K562 (cell line): Measurements from ENCODE around the gene FSTL1. TPM values are rescaled to one million over a fixed set of nuclear protein-coding genes. Genes with fewer than 3 reads are reported as not detected.

ENCODE experiments used
- ATAC-seq: fragments of 200-7000 bp; cut with Tn5 transposase; 3 replicates; pipeline ENCODE4 v1.9.1; 2020; ENCODE audit warnings: moderate library complexity
- BruUV-seq: library from RNA; stranded (reverse); fragments of 400-500 nt; replicated peaks from 2 replicates; lab custom pipeline; 2021; lab: Mats Ljungman, UMichigan
- CTCF ChIA-PET: fragments of 300-600 bp; formaldehyde crosslinking; extraction: SDS; loops from one replicate; lab custom pipeline; 2021; ENCODE audit warnings: low intra/inter-chr PET ratio; lab: Yijun Ruan, JAX
- POLR2A ChIA-PET: fragments of 300-600, 350-650 bp; sonication (Branson Sonifier 250); formaldehyde crosslinking; extraction: SDS; loops from one replicate; lab custom pipeline; 2021; ENCODE audit warnings: antibody characterized with exemption, inconsistent platforms; lab: Yijun Ruan, JAX
- DNase-seq, 4 experiments: peaks; one replicate each; pipeline versions ENCODE4 v3.0.0 to v3.0.0-alpha.2; 2011 to 2018; ENCODE audit warnings: low spot score in 3 of 4, mixed read lengths in 3 of 4; ENCODE audit errors: extremely low read depth in 1 of 4
- FAIRE-seq: peaks from 2 replicates; lab custom pipeline; 2011; peaks lifted over from hg19 to GRCh38; lab: Jason Lieb, UNC
- H2AFZ ChIP-seq: 2 replicates; pipeline ENCODE4 v1.6.0; 2011; ENCODE audit warnings: low read depth, low read length, control low read depth, inconsistent platforms
- H3K27ac ChIP-seq: fragments of 200-600 bp; 3 replicates; pipeline ENCODE4 v1.8.0; 2011; ENCODE audit warnings: low read depth, mild to moderate bottlenecking, control low read depth, inconsistent platforms, low read length, moderate library complexity, mixed read lengths; ENCODE audit errors: extremely low read depth
- H3K27me3 ChIP-seq, 2 experiments: fragments of 300-600 bp in 1 of 2; 2 replicates in 1 of 2; 3 replicates in 1 of 2; pipeline versions ENCODE4 v1.6.0 to v1.8.0; 2011; ENCODE audit warnings: inconsistent platforms in 2 of 2, low read length in 2 of 2, mild to moderate bottlenecking in 1 of 2, mixed read lengths in 1 of 2, moderate library complexity in 1 of 2; ENCODE audit not compliant: control insufficient read depth in 2 of 2, insufficient read depth in 2 of 2
- H3K36me3 ChIP-seq: fragments of 300-600 bp; 3 replicates; pipeline ENCODE4 v1.8.0; 2011; ENCODE audit warnings: mild to moderate bottlenecking, low read length, inconsistent platforms; ENCODE audit not compliant: control insufficient read depth, insufficient read depth
- H3K4me1 ChIP-seq, 2 experiments: fragments of 200-600 bp in 1 of 2; replicated peaks in 1 of 2; 2 replicates in 1 of 2; 3 replicates in 1 of 2; pipeline versions ENCODE4 v1.5.1 to v1.8.0; 2011; ENCODE audit warnings: inconsistent platforms in 2 of 2, low read length in 2 of 2, mild to moderate bottlenecking in 1 of 2, mixed read lengths in 1 of 2, moderate library complexity in 1 of 2; ENCODE audit not compliant: control insufficient read depth in 2 of 2, insufficient read depth in 2 of 2
- H3K4me2 ChIP-seq: 2 replicates; pipeline ENCODE4 v1.6.1; 2011; ENCODE audit warnings: low read length, control low read depth, inconsistent platforms, mixed read lengths; ENCODE audit not compliant: insufficient read depth
- H3K4me3 ChIP-seq: fragments of 200-600 bp; sonication (generic), shearing (Covaris generic); 2 replicates; pipeline ENCODE4 v1.5.1; 2016; ENCODE audit warnings: control low read depth, inconsistent platforms
- H3K79me2 ChIP-seq: fragments of 200-600 bp; 3 replicates; pipeline ENCODE4 v1.8.0; 2011; ENCODE audit warnings: low read length, inconsistent platforms; ENCODE audit not compliant: control insufficient read depth, insufficient read depth
- H3K9ac ChIP-seq, 2 experiments: 2 replicates each; pipeline versions ENCODE4 v1.6.0 to v1.6.1; 2011; ENCODE audit warnings: low read depth in 2 of 2, low read length in 2 of 2, control low read depth in 1 of 2, inconsistent platforms in 1 of 2, mild to moderate bottlenecking in 1 of 2, mixed read lengths in 1 of 2; ENCODE audit not compliant: insufficient read depth in 1 of 2
- H3K9me1 ChIP-seq: one replicate; pipeline ENCODE4 v1.6.0; 2011; ENCODE audit warnings: inconsistent platforms, mild to moderate bottlenecking, low read length, moderate library complexity; ENCODE audit not compliant: control insufficient read depth, insufficient read depth
- H3K9me3 ChIP-seq: replicated peaks from 2 replicates; pipeline ENCODE4 v1.5.1; 2011; ENCODE audit warnings: low read depth, low read length, inconsistent platforms; ENCODE audit not compliant: control insufficient read depth, insufficient read depth
- H4K20me1 ChIP-seq: replicated peaks from 2 replicates; pipeline ENCODE4 v1.6.1; 2011; ENCODE audit warnings: low read length, inconsistent platforms, mixed read lengths; ENCODE audit not compliant: control insufficient read depth, insufficient read depth
- ILF3 ChIP-seq: fragments of 450-650 bp; IDR thresholded peaks from 2 replicates; pipeline ENCODE4 v1.6.1; 2018; ENCODE audit warnings: antibody characterized with exemption, mild to moderate bottlenecking, moderate library complexity, borderline replicate concordance
- NFXL1 ChIP-seq: fragments of 450-650 bp; formaldehyde crosslinking; IDR thresholded peaks from 2 replicates; pipeline ENCODE4 v1.4.0; 2021; ENCODE audit warnings: mild to moderate bottlenecking
- TOE1 ChIP-seq, 2 experiments: fragments of 450-650 bp in 1 of 2; sonication (generic) in 1 of 2; formaldehyde crosslinking in 1 of 2; IDR thresholded peaks; 2 replicates each; pipeline versions ENCODE4 v1.7.1 to v1.8.0; 2016 to 2022; ENCODE audit warnings: borderline replicate concordance in 2 of 2, mild to moderate bottlenecking in 2 of 2, antibody characterized with exemption in 1 of 2, inconsistent platforms in 1 of 2, low read depth in 1 of 2, missing genetic modification reagents in 1 of 2, moderate library complexity in 1 of 2
- WGBS: fragments of 100-300 bp; shearing (Covaris generic); methylation state at CpG from one replicate; pipeline ENCODE4 v1.1.6; 2016; ENCODE audit warnings: low coverage, mixed read lengths; ENCODE audit not compliant: insufficient coverage; ENCODE audit errors: missing lambda C conversion rate; 5-methylcytosine and 5-hydroxymethylcytosine counted together
- in situ Hi-C: fragments of 300-500 bp; cut with MboI; formaldehyde crosslinking; loops from 4 replicates; pipeline ENCODE4 v1.15.0; 2018; ENCODE audit warnings: inconsistent platforms, mixed read lengths
- intact Hi-C: fragments of 100-400 bp; cut with micrococcal nuclease; formaldehyde crosslinking; loops from 2 replicates; pipeline ENCODE4 v1.14.2; 2022
- polyA plus RNA-seq, 8 experiments: library from polyadenylated mRNA; depleted of rRNA in 4 of 8; stranded (reverse) in 5 of 8; unstranded in 3 of 8; fragments of >200 nt; fragmentation: Nextera tagmentation in 2 of 8; fragmentation: Illumina TruSeq in 1 of 8; extraction: Ambion mirVana in 2 of 8; extraction: Trizol in 1 of 8; gene quantifications; 2 replicates each; pipeline versions ENCODE4 v1.2.1 to v1.2.3, GENCODE V29; 2011 to 2014; ENCODE audit warnings: inconsistent platforms in 1 of 8, missing spikeins in 1 of 8
- total RNA-seq, 7 experiments: library from RNA; depleted of rRNA in 6 of 7; stranded (reverse); fragments of >200 nt in 6 of 7; fragmentation: Illumina TruSeq in 2 of 7; extraction: Trizol in 2 of 7; gene quantifications; 2 replicates each; pipeline versions ENCODE4 v1.2.1 to v1.2.3, GENCODE V29; 2011 to 2021; ENCODE audit warnings: low replicate concordance in 1 of 7
- TF ChIP-seq, protein P1 (sequence below): fragments of 250-450 bp; sonication (Bioruptor Pico); IDR thresholded peaks from 2 replicates; pipeline ENCODE4 v1.5.0; 2021
- TF ChIP-seq, protein P2 (sequence below): IDR thresholded peaks from 2 replicates; pipeline ENCODE4 v1.6.1; 2012; ENCODE audit warnings: low read depth, low read length, improper control_type of control experiment, borderline replicate concordance
- TF ChIP-seq, protein P3 (sequence below): fragments of 250-450 bp; sonication (Bioruptor Pico); IDR thresholded peaks from 2 replicates; pipeline ENCODE4 v1.5.0; 2021; ENCODE audit warnings: mild to moderate bottlenecking, borderline replicate concordance

Gene FSTL1
- total and polyA plus RNA-seq, 9 of the 15 experiments (the other 6 are each of a cell fraction or from before 2014, with no cell fraction given) = 0.01 to 0.58 (median 0.08) TPM; not detected in 2

DNA sequence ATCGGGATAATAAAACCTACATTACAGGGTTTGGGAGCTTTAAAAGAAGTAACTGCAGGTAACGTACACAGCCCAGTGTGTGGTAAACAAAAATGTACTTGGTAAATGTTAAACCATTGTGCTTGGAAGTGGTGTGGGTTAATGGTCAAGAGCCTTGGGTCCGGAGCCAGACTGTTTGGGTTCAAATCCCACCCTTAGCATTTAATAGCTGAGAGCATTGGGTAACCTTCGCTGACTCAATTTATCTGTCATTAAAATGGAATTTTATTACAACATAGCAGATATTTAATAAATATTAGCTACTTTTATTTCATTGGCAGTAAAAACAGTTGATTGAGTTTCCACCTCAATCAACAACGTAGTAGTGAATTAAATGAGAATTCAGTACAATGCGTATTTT, 1.5 kb downstream of the FSTL1 start:
- ChIA-PET POLR2A (no interaction called here), CTCF (no interaction called here)
- Histone ChIP-seq H3K79me2 (no peaks in the 10 kb centered on the region), H3K9me3 (no peaks in the 10 kb centered on the region), H2AFZ (no peak overlapping the region), H3K27me3 (peaks cover 7 to 21% of the 10 kb centered on the region in 2 experiments; a peak in 4 of 5 replicates), H3K4me1 (peaks cover 0 to 10% of the 10 kb centered on the region in 2 experiments; a peak in 2 of 5 replicates), H3K9me1 (no peaks in the 10 kb centered on the region), H3K4me2 (no peak overlapping the region), H3K27ac (no peak overlapping the region), H3K9ac (no peak overlapping the region), H3K4me3 (no peak overlapping the region), H4K20me1 (no peaks in the 10 kb centered on the region), H3K36me3 (no peaks in the 10 kb centered on the region)
- intact Hi-C loops (no loop called here), in situ Hi-C loops (loop anchor here (25.0 kb wide), 1 partner anchor 562 kb away; no protein-coding TSS in a partner anchor)
- 0% methylated on average over 6 of the region's 6 CpGs for WGBS
- DNase-seq = no peak
- FAIRE-seq = no peak
- ATAC-seq = no peak
- no TSS peak for BruUV-seq
- TF ChIP-seq, protein P1, sequence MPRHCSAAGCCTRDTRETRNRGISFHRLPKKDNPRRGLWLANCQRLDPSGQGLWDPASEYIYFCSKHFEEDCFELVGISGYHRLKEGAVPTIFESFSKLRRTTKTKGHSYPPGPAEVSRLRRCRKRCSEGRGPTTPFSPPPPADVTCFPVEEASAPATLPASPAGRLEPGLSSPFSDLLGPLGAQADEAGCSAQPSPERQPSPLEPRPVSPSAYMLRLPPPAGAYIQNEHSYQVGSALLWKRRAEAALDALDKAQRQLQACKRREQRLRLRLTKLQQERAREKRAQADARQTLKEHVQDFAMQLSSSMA (CRISPR knock-in tag) = no peak
- TF ChIP-seq NFXL1 = no peak
- no peak for TF ChIP-seq ILF3
- TF ChIP-seq, protein P2, sequence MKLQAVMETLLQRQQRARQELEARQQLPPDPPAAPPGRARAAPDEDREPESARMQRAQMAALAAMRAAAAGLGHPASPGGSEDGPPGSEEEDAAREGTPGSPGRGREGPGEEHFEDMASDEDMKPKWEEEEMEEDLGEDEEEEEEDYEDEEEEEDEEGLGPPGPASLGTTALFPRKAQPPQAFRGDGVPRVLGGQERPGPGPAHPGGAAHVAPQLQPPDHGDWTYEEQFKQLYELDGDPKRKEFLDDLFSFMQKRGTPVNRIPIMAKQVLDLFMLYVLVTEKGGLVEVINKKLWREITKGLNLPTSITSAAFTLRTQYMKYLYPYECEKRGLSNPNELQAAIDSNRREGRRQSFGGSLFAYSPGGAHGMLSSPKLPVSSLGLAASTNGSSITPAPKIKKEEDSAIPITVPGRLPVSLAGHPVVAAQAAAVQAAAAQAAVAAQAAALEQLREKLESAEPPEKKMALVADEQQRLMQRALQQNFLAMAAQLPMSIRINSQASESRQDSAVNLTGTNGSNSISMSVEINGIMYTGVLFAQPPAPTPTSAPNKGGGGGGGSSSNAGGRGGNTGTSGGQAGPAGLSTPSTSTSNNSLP = no peak
- TF ChIP-seq, protein P3, sequence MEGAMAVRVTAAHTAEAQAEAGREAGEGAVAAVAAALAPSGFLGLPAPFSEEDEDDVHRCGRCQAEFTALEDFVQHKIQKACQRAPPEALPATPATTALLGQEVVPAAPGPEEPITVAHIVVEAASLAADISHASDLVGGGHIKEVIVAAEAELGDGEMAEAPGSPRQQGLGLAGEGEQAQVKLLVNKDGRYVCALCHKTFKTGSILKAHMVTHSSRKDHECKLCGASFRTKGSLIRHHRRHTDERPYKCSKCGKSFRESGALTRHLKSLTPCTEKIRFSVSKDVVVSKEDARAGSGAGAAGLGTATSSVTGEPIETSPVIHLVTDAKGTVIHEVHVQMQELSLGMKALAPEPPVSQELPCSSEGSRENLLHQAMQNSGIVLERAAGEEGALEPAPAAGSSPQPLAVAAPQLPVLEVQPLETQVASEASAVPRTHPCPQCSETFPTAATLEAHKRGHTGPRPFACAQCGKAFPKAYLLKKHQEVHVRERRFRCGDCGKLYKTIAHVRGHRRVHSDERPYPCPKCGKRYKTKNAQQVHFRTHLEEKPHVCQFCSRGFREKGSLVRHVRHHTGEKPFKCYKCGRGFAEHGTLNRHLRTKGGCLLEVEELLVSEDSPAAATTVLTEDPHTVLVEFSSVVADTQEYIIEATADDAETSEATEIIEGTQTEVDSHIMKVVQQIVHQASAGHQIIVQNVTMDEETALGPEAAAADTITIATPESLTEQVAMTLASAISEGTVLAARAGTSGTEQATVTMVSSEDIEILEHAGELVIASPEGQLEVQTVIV (CRISPR knock-in tag) = no peak
- TF ChIP-seq TOE1 (IDR thresholded peaks at IDR 0.05; ENCODE audit: borderline replicate concordance) = no peak
- TF ChIP-seq TOE1 (CRISPR knock-in tag; IDR thresholded peaks at IDR 0.05; ENCODE audit: borderline replicate concordance, low read depth) = no peak
